Mesodermal cell (in vitro differentiated cells): ENCODE measurements around the gene COL23A1.

Experiments used
- H3K27ac ChIP-seq: 2 replicates; pipeline ENCODE4 v1.7.0; 2013; ENCODE audit warnings: mild to moderate bottlenecking, low read depth, low read length, moderate library complexity; ENCODE audit not compliant: severe bottlenecking
- H3K36me3 ChIP-seq: 2 replicates; pipeline ENCODE4 v1.7.1; 2013; ENCODE audit warnings: mild to moderate bottlenecking, low read length, moderate library complexity; ENCODE audit not compliant: control insufficient read depth, insufficient read depth
- H3K4me1 ChIP-seq: one replicate; pipeline ENCODE4 v1.7.1; 2013; ENCODE audit warnings: mild to moderate bottlenecking, low read length; ENCODE audit not compliant: insufficient read depth, control insufficient read depth, poor library complexity, severe bottlenecking
- H3K4me3 ChIP-seq: 2 replicates; pipeline ENCODE4 v1.7.0; 2013; ENCODE audit warnings: low read length, control low read depth, mild to moderate bottlenecking; ENCODE audit not compliant: insufficient read depth, poor library complexity, severe bottlenecking; ENCODE audit errors: extremely low read depth
- H3K9me3 ChIP-seq: 2 replicates; pipeline ENCODE4 v1.7.1; 2013; ENCODE audit warnings: mild to moderate bottlenecking, low read length, moderate library complexity; ENCODE audit not compliant: control insufficient read depth
- WGBS, 2 experiments: methylation state at CpG; one replicate each; pipeline ENCODE4 v1.1.5; 2013; ENCODE audit warnings: missing lambda C conversion rate in 2 of 2; ENCODE audit not compliant: insufficient coverage in 2 of 2; 5-methylcytosine and 5-hydroxymethylcytosine counted together

The COL23A1 gene

DNA sequence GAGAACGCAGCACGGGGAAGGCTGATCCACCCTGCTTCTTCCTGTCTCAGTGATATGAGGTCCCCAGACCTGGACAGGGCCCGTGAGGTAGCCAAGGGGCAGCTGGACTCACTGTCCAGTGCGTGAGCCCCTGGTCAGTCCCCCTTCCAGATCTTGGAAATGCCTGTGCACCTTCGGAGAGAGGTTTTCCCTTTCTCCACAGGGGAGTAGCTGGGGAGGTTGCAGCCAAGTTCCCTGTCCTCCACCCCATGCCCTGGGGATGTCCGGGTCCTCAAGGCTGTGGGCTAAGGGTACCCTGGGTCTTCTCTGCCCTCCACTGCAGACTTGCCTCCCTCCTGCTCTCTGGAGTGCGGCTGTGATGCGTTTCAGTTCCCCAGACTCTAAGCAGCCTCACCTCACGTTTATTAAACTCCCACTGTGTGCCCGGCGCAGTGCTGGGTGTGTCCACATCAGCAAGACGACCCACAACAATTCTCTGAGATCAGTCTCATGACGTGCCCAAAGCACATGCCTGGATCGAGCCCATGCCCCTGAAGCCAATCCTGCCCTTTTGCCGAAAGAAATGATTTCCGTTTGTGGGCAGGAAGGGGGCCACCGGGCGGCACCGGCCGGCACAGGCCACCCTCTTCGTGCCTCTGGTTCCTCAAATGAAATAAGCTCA lies 256.2 kb downstream of the COL23A1 start:
- no peak overlapping the region for H3K4me3 ChIP-seq

DNA sequence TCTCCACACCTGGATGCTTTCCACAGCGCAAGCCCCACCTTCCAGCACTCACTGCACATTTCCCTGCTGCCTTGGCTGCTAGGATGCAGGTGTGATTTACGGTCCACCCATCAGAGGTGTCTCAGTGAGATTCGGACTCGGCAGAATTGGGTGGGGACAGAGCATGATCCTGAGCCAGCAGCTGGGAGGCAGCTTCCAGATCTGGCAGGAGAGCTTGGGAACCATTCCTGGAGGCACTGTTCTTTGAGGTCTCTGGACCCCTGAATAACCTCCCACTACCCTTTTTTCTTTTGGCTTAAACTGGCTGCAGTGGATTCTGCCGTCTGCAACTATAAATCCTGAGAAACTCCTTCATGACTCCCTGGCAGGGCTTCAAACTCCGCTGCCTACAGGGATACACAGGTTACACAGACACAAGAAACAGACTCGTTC lies 258.0 kb downstream of the COL23A1 start:
- peaks cover 14% of the 10 kb centered on the region for H3K4me1 ChIP-seq
- no peaks in the 10 kb centered on the region for H3K9me3 ChIP-seq
- no peaks in the 10 kb centered on the region for H3K36me3 ChIP-seq
- H3K4me3 ChIP-seq: no peak overlapping the region
- no peak overlapping the region for H3K27ac ChIP-seq
- 82 to 93% methylated on average over 6 of the region's 7 CpGs for WGBS, 2 experiments

More for the DNA sequence above, 256.2 kb downstream of the COL23A1 start:
- H3K4me1 ChIP-seq: peaks cover 14% of the 10 kb centered on the region
- H3K36me3 ChIP-seq: no peaks in the 10 kb centered on the region
- WGBS, 2 experiments: 89 to 93% methylated on average over 18 to 19 of the region's 21 CpGs
- no peak overlapping the region for H3K27ac ChIP-seq
- H3K9me3 ChIP-seq: no peaks in the 10 kb centered on the region

DNA sequence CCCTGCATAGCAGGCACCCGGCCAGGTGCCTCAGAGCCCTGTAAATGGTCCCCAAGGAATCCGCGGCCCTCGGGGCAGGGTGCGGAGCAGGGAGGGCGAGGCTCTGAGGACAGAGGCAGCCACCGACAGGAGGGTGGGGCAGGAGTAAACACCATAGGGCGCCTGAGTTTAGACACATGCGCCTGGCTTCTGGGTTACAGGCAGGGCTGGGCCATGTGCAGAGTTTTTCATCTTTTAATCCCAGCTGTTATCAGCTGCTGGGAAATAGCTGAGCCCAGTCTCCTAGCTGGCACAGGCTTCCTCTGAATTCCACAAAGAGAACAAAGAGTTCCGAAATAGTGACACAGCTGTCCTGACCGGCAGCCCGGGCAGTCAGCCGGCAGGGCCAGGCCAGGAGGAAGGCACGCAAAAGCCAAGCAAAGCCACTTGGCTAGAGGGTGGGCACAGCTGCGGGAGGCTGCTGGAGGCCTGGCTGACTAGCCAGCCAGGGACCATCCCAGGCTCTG lies 258.6 kb downstream of the COL23A1 start:
- no peak overlapping the region for H3K27ac ChIP-seq
- H3K36me3 ChIP-seq: no peaks in the 10 kb centered on the region
- WGBS, 2 experiments: 88 to 92% methylated on average over 14 to 15 of the region's 15 CpGs
- no peaks in the 10 kb centered on the region for H3K9me3 ChIP-seq
- H3K4me3 ChIP-seq: no peak overlapping the region
- peaks cover 14% of the 10 kb centered on the region for H3K4me1 ChIP-seq

GRCh38 chr5:178330791-178331404 lies 259.3 kb downstream of the COL23A1 start:
- Histone ChIP-seq H3K36me3 (no peaks in the 10 kb centered on the region), H3K4me1 (peaks cover 14% of the 10 kb centered on the region), H3K27ac (no peak overlapping the region), H3K9me3 (no peaks in the 10 kb centered on the region), H3K4me3 (no peak overlapping the region)
- WGBS, 2 experiments: 86 to 93% methylated on average over 7 of the region's 7 CpGs

DNA sequence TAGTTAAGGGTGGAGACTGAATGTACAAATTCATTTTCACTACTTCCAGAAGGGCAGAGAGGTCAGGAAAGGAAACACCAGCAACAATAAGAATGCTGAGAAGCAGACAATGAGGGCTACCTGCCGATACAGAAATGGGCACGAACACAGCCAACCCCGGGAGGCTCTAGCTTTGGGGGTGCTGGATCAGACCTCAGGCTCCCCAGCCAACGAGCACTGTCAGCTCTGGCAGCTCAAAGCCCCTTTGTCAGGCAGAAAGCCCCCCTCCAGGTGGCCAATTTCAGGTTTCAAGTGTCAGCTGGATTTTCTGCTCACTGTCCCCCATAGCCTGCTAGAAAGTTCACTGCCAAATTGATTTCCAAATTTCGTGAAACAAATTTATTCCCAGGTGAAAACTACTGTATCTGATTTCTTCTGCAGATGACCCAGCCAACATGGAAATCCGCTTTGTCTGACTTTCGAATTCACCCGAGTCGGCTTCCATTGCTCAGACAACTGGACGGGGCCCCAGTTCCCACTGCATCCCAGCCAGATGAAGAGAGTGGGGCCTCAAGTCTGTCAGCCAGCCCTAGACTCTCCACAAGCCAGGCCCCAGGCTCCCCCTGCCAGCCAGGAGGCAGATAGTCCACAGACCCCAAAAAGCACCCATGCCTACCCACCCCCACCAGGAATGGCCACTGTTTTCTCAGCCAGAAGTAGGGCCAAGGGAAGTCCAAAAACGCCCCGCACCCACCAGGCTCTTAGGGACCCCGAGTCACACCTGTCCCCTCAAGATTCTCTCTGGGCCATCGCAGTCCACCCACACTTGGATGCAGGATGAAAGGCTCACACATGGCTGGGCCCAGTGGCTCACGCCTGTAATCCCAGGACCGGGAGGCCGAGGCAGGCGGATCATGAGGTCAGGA lies 261.1 kb downstream of the COL23A1 start:
- WGBS, 2 experiments: 88 to 89% methylated on average over 16 to 17 of the region's 18 CpGs
- Histone ChIP-seq H3K9me3 (no peaks in the 10 kb centered on the region), H3K4me1 (peaks cover 23% of the 10 kb centered on the region), H3K36me3 (no peaks in the 10 kb centered on the region), H3K4me3 (no peak overlapping the region), H3K27ac (no peak overlapping the region)

DNA sequence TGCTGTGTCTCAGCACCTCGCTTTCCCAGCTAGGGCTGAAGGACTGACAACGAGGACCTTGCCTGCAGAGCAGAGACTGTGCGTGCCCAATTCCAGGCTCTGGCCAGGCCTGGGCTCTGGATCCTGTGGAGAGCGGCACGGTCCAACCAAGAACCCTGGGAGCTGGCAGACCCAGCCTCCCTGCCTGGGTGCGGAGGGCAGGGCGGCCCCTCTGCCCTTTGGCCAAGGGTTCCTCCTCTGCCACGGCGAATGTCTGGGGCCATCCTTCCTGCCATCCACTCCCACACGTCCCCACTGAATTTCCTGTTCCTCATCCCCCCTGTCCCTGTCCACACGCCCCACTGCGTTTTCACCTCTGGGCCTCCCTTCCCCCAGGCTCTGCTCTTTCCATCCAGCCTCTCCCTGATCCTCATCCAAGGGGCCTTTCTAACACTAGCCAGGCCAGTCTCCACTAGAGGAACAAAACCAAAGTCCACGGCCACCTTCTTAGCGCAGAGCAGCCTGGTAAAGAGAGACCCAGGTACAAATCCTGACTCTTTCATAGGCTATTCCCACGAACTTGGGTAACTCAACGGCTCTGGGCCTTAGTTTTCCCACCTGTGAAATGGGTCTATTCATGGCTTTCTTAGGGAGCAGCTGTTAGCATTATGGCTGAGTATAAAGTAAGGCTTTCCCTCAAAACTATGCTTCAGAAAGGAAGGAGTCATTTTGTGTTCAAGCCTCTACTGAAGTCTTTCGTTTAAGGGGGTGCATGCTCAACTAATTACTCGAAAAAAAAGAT lies 262.1 kb downstream of the COL23A1 start:
- no peak overlapping the region for H3K4me3 ChIP-seq
- no peaks in the 10 kb centered on the region for H3K9me3 ChIP-seq
- 92 to 94% methylated on average over 13 to 18 of the region's 18 CpGs for WGBS, 2 experiments
- H3K36me3 ChIP-seq: no peaks in the 10 kb centered on the region
- peaks cover 23% of the 10 kb centered on the region for H3K4me1 ChIP-seq
- H3K27ac ChIP-seq: no peak overlapping the region

- H3K36me3 ChIP-seq: no peaks in the 10 kb centered on the region
- 90 to 91% methylated on average over 3 to 9 of the region's 10 CpGs for WGBS, 2 experiments
- no peak overlapping the region for H3K4me3 ChIP-seq
- no peaks in the 10 kb centered on the region for H3K9me3 ChIP-seq
- H3K27ac ChIP-seq: no peak overlapping the region
- H3K4me1 ChIP-seq: peaks cover 23% of the 10 kb centered on the region
These were observed 262.7 kb downstream of the COL23A1 start for GRCh38 chr5:178327446-178327845.

DNA sequence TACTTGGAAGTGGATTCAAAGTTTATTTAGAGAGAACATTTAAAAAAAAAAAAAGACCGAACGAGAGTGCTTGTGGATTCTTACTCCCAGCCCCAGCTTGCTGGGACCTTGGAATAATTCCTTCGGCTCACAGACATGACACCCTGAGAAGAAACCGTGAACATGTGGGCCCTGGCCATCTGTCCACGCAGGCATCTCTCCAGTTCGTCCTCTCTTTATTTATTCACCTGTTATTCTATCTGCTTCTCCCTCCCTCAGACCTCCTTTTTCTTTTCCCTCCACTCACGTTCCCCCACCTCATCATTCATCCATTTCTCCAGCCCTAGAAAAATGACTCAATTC lies 263.8 kb downstream of the COL23A1 start:
- WGBS, 2 experiments: 81 to 94% methylated on average over 5 of the region's 7 CpGs
- Histone ChIP-seq H3K27ac (no peak overlapping the region), H3K36me3 (no peaks in the 10 kb centered on the region), H3K4me3 (no peak overlapping the region), H3K9me3 (no peaks in the 10 kb centered on the region), H3K4me1 (peaks cover 15% of the 10 kb centered on the region)

DNA sequence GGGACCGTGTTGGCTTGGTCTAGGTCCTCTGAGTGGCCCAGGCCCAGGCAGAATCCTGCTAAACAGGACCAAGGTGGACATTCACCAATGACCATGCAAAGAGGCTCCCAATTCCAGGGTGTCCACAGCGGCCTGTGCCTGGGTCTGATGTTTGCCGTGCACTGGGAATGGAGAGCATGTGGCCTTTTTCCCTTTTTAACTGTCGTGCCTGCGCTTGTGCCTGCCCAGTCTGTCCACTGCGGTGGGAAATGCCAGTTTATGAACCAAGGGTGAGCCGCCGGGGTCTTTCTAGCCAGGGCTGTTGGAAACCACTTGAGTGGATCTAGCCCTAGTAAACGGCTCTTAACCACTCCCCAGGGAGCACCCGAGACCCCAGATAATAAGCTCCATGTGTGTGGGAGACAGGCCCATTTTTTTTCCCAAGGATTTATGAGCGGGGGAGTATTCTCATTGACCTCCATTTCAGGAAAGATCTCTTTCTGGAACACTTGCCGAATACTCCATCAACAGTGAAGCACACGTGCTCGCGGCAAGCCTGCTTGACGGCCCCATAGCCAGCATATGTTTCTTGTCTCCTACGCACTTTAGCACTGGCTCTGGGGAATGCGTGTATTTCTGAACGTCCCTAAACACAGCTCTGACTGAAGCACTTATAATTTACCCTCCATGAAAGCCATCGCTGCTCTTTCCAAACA lies 264.4 kb downstream of the COL23A1 start:
- H3K9me3 ChIP-seq: no peaks in the 10 kb centered on the region
- no peak overlapping the region for H3K27ac ChIP-seq
- H3K36me3 ChIP-seq: no peaks in the 10 kb centered on the region
- WGBS, 2 experiments: 94 to 96% methylated on average over 17 to 18 of the region's 20 CpGs
- H3K4me3 ChIP-seq: no peak overlapping the region
- H3K4me1 ChIP-seq: peaks cover 10% of the 10 kb centered on the region

DNA sequence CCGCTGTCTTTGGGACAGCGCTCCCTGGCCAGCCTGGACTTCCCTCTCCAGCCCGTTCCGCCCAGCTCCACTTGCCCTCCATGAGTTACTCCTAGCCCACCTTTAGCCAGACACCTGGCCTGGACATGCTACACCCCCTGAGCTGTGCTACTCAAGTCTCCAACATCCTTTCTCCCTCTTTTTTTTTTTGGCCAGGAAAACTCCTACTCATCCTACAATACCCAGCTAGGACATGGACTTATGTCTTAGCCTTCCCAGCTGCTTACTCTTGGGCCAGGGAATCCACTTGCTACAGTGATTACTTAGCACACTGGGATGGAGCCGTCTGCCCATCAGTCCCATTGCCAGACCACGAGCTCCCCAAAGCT lies 264.9 kb downstream of the COL23A1 start:
- Histone ChIP-seq H3K4me1 (peaks cover 9% of the 10 kb centered on the region), H3K36me3 (no peaks in the 10 kb centered on the region), H3K9me3 (no peaks in the 10 kb centered on the region), H3K4me3 (no peak overlapping the region), H3K27ac (no peak overlapping the region)
- WGBS, 2 experiments: 94 to 96% methylated on average over 6 of the region's 6 CpGs
